ENCODE data around the gene MFSD6.
"Not testable (repeated sequence)": the region's sequence is repeated elsewhere in the genome, so short reads cannot be mapped to it uniquely, and the experiment has no call there.

Gene MFSD6

GRCh38 chr2:190407662-190408537 is at the start of gene MFSD6:
Gene MFSD6, plus strand, starts transcription at chr2:190408355. Its CDS starts 27,675 bp downstream, at chr2:190436030.
- DNase-seq = peak in 1 of 2 experiments; percentile 20

- DNase-seq = not testable (repeated sequence)
Observed at GRCh38 chr2:190358655-190359448, 49.3 kb upstream of the MFSD6 start.

- DNase-seq = no peak
Observed at GRCh38 chr2:190360561-190360960, 47.6 kb upstream of the MFSD6 start.

GRCh38 chr2:190360965-190361364 is 47.2 kb upstream of the MFSD6 start:
- no peak for DNase-seq

GRCh38 chr2:190361572-190361971 is 46.6 kb upstream of the MFSD6 start:
- no peak for DNase-seq

- DNase-seq = no peak
Observed at GRCh38 chr2:190362894-190363293, 45.3 kb upstream of the MFSD6 start.

- DNase-seq = no peak
Observed at GRCh38 chr2:190365499-190366204, 42.5 kb upstream of the MFSD6 start.

- DNase-seq = no peak
Observed at GRCh38 chr2:190366248-190366753, 41.9 kb upstream of the MFSD6 start.

GRCh38 chr2:190367091-190367490 is 41.1 kb upstream of the MFSD6 start:
- no peak for DNase-seq

- DNase-seq = no peak
Observed at GRCh38 chr2:190369635-190370034, 38.5 kb upstream of the MFSD6 start.

- DNase-seq = no peak
Observed at GRCh38 chr2:190376083-190376482, 32.1 kb upstream of the MFSD6 start.

GRCh38 chr2:190376591-190377245 is 31.4 kb upstream of the MFSD6 start:
- no peak for DNase-seq

- DNase-seq = no peak
Observed at GRCh38 chr2:190378880-190379237, 29.3 kb upstream of the MFSD6 start.

GRCh38 chr2:190379249-190379964 is 28.7 kb upstream of the MFSD6 start:
- no peak for DNase-seq

- no peak for DNase-seq
Observed at GRCh38 chr2:190380962-190381412, 27.2 kb upstream of the MFSD6 start.

- peak; percentile 7 to 36 for DNase-seq
Observed at GRCh38 chr2:190382851-190383250, 25.3 kb upstream of the MFSD6 start.

- DNase-seq = no peak
Observed at GRCh38 chr2:190387422-190387821, 20.7 kb upstream of the MFSD6 start.

GRCh38 chr2:190396271-190396670 is 11.9 kb upstream of the MFSD6 start:
- no peak for DNase-seq

- no peak for DNase-seq
Observed at GRCh38 chr2:190402986-190403603, 5.1 kb upstream of the MFSD6 start.

- no peak for DNase-seq
Observed at GRCh38 chr2:190404487-190404886, 3.7 kb upstream of the MFSD6 start.

- no peak for DNase-seq
Observed at GRCh38 chr2:190405070-190405469, 3.1 kb upstream of the MFSD6 start.
